ENCODE results near the gene ZBTB20. TPM values are rescaled to one million over a fixed set of nuclear protein-coding genes. Genes with fewer than 3 reads are reported as not detected.

The ZBTB20 gene
- polyA plus RNA-seq, 3 donors: 1.3 to 3.2 (median 2.0) TPM

DNA sequence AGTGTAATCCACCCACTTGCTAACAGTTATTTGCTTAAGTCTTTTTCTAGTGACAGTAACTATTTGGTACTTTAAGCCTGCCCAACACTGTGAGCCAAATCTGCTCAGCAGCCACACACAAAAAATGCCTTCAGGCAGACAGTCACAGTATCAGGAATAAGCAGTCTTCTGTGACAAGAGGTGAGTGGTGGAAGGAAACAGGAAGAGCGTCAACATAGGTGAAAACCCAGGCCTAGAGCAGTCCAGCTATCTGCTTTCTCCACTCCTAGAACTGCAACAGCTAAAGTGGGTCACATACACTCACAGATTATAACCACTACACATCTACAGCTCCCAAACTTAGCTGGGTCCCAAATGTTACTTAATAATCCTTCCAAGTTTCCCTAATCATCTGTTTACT is 213.7 kb downstream of the ZBTB20 start:
- Histone ChIP-seq H3K9me3 (replicated peaks in 1 of 2; ENCODE audit: control insufficient read depth in 1 of 2, insufficient read depth in 1 of 2, low read length in 2 of 2) (peaks cover 0 to 13% of the 10 kb centered on the region in 2 donors), H3K4me1 (ENCODE audit: control insufficient read depth in 1 of 2, insufficient read depth in 2 of 2, low read length in 2 of 2) (no peaks in the 10 kb centered on the region), H3K9ac (ENCODE audit: insufficient read depth, low read length, poor library complexity, severe bottlenecking) (no peak overlapping the region), H3K4me3 (replicated peaks in 1 of 3; ENCODE audit: low read depth in 2 of 3, low read length in 3 of 3) (no peak overlapping the region), H3K27me3 (ENCODE audit: control insufficient read depth in 2 of 2, insufficient read depth in 2 of 2, low read length in 2 of 2) (no peaks in the 10 kb centered on the region), H4K20me1 (ENCODE audit: insufficient read depth, low read length) (no peaks in the 10 kb centered on the region), H2AFZ (ENCODE audit: insufficient read depth, low read depth, low read length, poor library complexity, severe bottlenecking) (no peak overlapping the region), H3K4me2 (replicated peaks; ENCODE audit: extremely low read depth, low read length, poor library complexity, severe bottlenecking) (no peak overlapping the region), H3K79me2 (ENCODE audit: insufficient read depth, low read length) (no peaks in the 10 kb centered on the region), H3K36me3 (replicated peaks in 1 of 2; ENCODE audit: control insufficient read depth in 1 of 2, insufficient read depth in 2 of 2, low read length in 2 of 2) (no peaks in the 10 kb centered on the region), H3K27ac (ENCODE audit: low read depth in 1 of 2, low read length in 2 of 2) (no peak overlapping the region)
- no peak overlapping the region for H3K27ac Mint-ChIP-seq
- no peak for DNase-seq
- no peak for TF ChIP-seq CTCF (IDR thresholded peaks at IDR 0.05)
- no peaks in the 10 kb centered on the region for H3K27me3 Mint-ChIP-seq (ENCODE audit: low read depth in 3 of 3)
- peaks cover 2 to 20% (median 8%) of the 10 kb centered on the region in 7 donors for H3K9me3 Mint-ChIP-seq
- WGBS (ENCODE audit: insufficient coverage): no CpG with 5 or more reads among the region's 1 CpG
- no peaks in the 10 kb centered on the region for H3K4me1 Mint-ChIP-seq
- H3K4me3 Mint-ChIP-seq: no peak overlapping the region
- intact Hi-C loops (cut with micrococcal nuclease): no loop called here
- H3K36me3 Mint-ChIP-seq: peaks cover 2 to 8% of the 10 kb centered on the region in 2 donors

- H3K27me3 ChIP-seq (ENCODE audit: control insufficient read depth in 2 of 2, insufficient read depth in 2 of 2, low read length in 2 of 2): no peaks in the 10 kb centered on the region
- intact Hi-C loops (cut with micrococcal nuclease): no loop called here
- no peaks in the 10 kb centered on the region for H4K20me1 ChIP-seq (ENCODE audit: insufficient read depth, low read length)
- peaks cover 0 to 3% of the 10 kb centered on the region in 2 donors for H3K36me3 Mint-ChIP-seq
- no peak overlapping the region for H3K27ac ChIP-seq (ENCODE audit: low read depth in 1 of 2, low read length in 2 of 2)
- H3K36me3 ChIP-seq (replicated peaks in 1 of 2; ENCODE audit: control insufficient read depth in 1 of 2, insufficient read depth in 2 of 2, low read length in 2 of 2): no peaks in the 10 kb centered on the region
- H3K4me3 ChIP-seq (replicated peaks in 1 of 3; ENCODE audit: low read depth in 2 of 3, low read length in 3 of 3): no peak overlapping the region
- H3K4me2 ChIP-seq (replicated peaks; ENCODE audit: extremely low read depth, low read length, poor library complexity, severe bottlenecking): no peak overlapping the region
- 92% methylated on average over 14 of the region's 21 CpGs for WGBS (ENCODE audit: insufficient coverage)
- no peak overlapping the region for H3K4me3 Mint-ChIP-seq
- peaks cover 0 to 9% of the 10 kb centered on the region in 2 donors for H3K9me3 ChIP-seq (replicated peaks in 1 of 2; ENCODE audit: control insufficient read depth in 1 of 2, insufficient read depth in 1 of 2, low read length in 2 of 2)
- DNase-seq: no peak
- H3K4me1 Mint-ChIP-seq: no peaks in the 10 kb centered on the region
- no peak for TF ChIP-seq CTCF (IDR thresholded peaks at IDR 0.05)
- H3K4me1 ChIP-seq (ENCODE audit: control insufficient read depth in 1 of 2, insufficient read depth in 2 of 2, low read length in 2 of 2): no peaks in the 10 kb centered on the region
- no peak overlapping the region for H3K9ac ChIP-seq (ENCODE audit: insufficient read depth, low read length, poor library complexity, severe bottlenecking)
- no peaks in the 10 kb centered on the region for H3K27me3 Mint-ChIP-seq (ENCODE audit: low read depth in 3 of 3)
- no peaks in the 10 kb centered on the region for H3K79me2 ChIP-seq (ENCODE audit: insufficient read depth, low read length)
- peaks cover 2 to 16% (median 10%) of the 10 kb centered on the region in 7 donors for H3K9me3 Mint-ChIP-seq
- no peak overlapping the region for H2AFZ ChIP-seq (ENCODE audit: insufficient read depth, low read depth, low read length, poor library complexity, severe bottlenecking)
- no peak overlapping the region for H3K27ac Mint-ChIP-seq
Observed at GRCh38 chr3:114929971-114930732, 216.9 kb downstream of the ZBTB20 start.

All from CD14-positive monocyte (primary cell).